Ascending aorta (tissue), 2 donors: ENCODE results near the gene USP24. TPM values are rescaled to one million over a fixed set of nuclear protein-coding genes. Genes with fewer than 3 reads are reported as not detected.
A peak's percentile ranks its signal among the peaks of the same experiment; 100 is the strongest.
"Not testable (repeated sequence)": the region's sequence is repeated elsewhere in the genome, so short reads cannot be mapped to it uniquely, and the experiment has no call there.

ENCODE experiments used
- DNase-seq, 2 donors: peaks; one replicate each; pipeline ENCODE4 v3.0.0-alpha.2; 2019; ENCODE audit warnings: low spot score in 2 of 2
- H3K27ac ChIP-seq, 2 donors: fragments of 200-600 bp; sonication (generic); one replicate each; pipeline ENCODE4 v1.5.1; 2016 to 2017; ENCODE audit warnings: mild to moderate bottlenecking in 1 of 2
- H3K27me3 ChIP-seq: fragments of 200-600 bp; sonication (generic); one replicate; pipeline ENCODE4 v1.5.1; 2017
- H3K36me3 ChIP-seq, 2 donors: fragments of 200-600 bp; sonication (generic); one replicate each; pipeline ENCODE4 v1.5.1; 2016
- H3K4me1 ChIP-seq, 2 donors: fragments of 200-600 bp; sonication (generic); one replicate each; pipeline ENCODE4 v1.5.1; 2016 to 2017; ENCODE audit warnings: mild to moderate bottlenecking in 1 of 2
- H3K4me3 ChIP-seq, 2 donors: fragments of 200-600 bp; sonication (generic); one replicate each; pipeline ENCODE4 v1.5.1; 2016 to 2017; ENCODE audit warnings: mild to moderate bottlenecking in 1 of 2
- H3K9me3 ChIP-seq, 2 donors: fragments of 200-600 bp; sonication (generic); one replicate each; pipeline ENCODE4 v1.5.1; 2016
- intact Hi-C: fragments of 100-400 bp; cut with DNase I; formaldehyde crosslinking; loops from one replicate; pipeline ENCODE4 v1.15.1; 2023
- total RNA-seq: library from RNA; depleted of rRNA; stranded (reverse); fragments of >200 nt; gene quantifications from one replicate; pipeline ENCODE4 v1.1.0, GENCODE V29; 2016
- TF ChIP-seq, protein P1 (sequence below), 3 experiments: fragments of 200-600 bp in 2 of 3; fragments of 450-650 bp in 1 of 3; sonication (generic) in 2 of 3; IDR thresholded peaks; one replicate each; pipeline ENCODE4 v1.5.1; 2016 to 2019; ENCODE audit warnings: antibody characterized with exemption in 3 of 3, mild to moderate bottlenecking in 1 of 3, moderate library complexity in 1 of 3

Gene USP24
- total RNA-seq, 1 donor from 2014 or later = 11.2 TPM

GRCh38 chr1:55233145-55233777, 18.1 kb upstream of the USP24 start:
- intact Hi-C loops = no loop called here
- DNase-seq = no peak
- H3K4me3 ChIP-seq = no peak overlapping the region
- no peaks in the 10 kb centered on the region for H3K4me1 ChIP-seq
- H3K9me3 ChIP-seq = no peaks in the 10 kb centered on the region
- no peaks in the 10 kb centered on the region for H3K36me3 ChIP-seq
- no peaks in the 10 kb centered on the region for H3K27me3 ChIP-seq
- no peak overlapping the region for H3K27ac ChIP-seq
- TF ChIP-seq, protein P1, sequence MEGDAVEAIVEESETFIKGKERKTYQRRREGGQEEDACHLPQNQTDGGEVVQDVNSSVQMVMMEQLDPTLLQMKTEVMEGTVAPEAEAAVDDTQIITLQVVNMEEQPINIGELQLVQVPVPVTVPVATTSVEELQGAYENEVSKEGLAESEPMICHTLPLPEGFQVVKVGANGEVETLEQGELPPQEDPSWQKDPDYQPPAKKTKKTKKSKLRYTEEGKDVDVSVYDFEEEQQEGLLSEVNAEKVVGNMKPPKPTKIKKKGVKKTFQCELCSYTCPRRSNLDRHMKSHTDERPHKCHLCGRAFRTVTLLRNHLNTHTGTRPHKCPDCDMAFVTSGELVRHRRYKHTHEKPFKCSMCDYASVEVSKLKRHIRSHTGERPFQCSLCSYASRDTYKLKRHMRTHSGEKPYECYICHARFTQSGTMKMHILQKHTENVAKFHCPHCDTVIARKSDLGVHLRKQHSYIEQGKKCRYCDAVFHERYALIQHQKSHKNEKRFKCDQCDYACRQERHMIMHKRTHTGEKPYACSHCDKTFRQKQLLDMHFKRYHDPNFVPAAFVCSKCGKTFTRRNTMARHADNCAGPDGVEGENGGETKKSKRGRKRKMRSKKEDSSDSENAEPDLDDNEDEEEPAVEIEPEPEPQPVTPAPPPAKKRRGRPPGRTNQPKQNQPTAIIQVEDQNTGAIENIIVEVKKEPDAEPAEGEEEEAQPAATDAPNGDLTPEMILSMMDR (IDR thresholded peaks at IDR 0.05) = no peak

DNA sequence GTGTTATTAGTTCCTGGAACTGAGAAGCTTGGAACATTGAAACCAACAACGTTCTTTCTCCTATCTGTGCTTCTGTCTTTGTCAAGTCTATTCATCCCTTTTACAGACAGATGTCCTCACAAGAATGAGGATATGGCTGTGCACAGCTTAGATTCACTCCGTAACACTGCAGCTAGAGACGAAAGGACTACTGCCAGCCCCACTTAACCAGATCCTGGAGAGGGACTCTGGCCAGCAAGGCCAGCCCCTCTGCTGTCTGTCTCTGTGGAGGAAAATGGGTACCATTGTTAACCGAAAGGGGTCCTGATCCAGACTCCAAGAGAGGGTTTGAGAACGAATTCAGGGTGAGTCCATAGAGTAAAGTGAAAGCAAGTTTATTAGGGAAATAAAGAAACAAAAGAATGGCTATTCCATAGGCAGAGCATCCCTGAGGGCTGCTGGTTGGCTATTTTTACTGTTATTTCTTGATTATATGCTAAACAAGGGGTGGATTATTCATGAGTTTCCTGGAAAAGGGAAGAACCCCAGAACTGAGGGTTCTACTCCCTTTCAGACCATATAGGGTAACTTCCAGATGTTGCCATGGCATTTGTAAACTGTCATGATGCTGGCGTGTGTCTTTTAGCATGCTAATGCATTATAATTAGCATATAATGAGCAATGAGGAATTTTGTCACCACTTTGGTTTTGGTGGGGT, 17.4 kb upstream of the USP24 start:
- TF ChIP-seq, protein P1 (IDR thresholded peaks at IDR 0.05) = no peak
- H3K27me3 ChIP-seq = no peaks in the 10 kb centered on the region
- no peak for DNase-seq
- H3K4me1 ChIP-seq = no peaks in the 10 kb centered on the region
- no peak overlapping the region for H3K27ac ChIP-seq
- H3K4me3 ChIP-seq = no peak overlapping the region
- H3K36me3 ChIP-seq = no peaks in the 10 kb centered on the region
- H3K9me3 ChIP-seq = no peaks in the 10 kb centered on the region
- intact Hi-C loops = no loop called here

DNA sequence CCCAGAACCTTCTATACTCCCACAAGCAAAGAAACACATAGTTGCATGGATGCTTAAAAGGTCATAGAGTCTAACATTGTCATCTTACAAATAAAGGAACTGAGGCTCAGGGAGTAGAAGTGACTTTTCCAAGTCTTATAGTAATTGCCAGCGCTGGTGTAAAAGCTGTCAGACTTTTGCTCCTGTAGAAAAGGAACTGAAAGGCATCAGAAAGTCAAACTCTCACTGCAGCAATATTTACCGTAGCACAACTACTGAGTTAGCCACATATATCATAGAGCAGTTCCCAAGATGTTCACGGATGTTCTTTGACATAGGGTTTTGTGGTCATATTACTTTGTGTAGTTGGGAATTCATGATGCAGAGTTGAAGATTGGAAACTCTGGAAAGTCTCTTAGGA, 16.6 kb upstream of the USP24 start:
- H3K27ac ChIP-seq = no peak overlapping the region
- TF ChIP-seq, protein P1 (IDR thresholded peaks at IDR 0.05) = no peak
- no peaks in the 10 kb centered on the region for H3K27me3 ChIP-seq
- no peaks in the 10 kb centered on the region for H3K4me1 ChIP-seq
- H3K9me3 ChIP-seq = peaks cover 0 to 5% of the 10 kb centered on the region in 2 donors
- H3K4me3 ChIP-seq = no peak overlapping the region
- no peaks in the 10 kb centered on the region for H3K36me3 ChIP-seq
- no peak for DNase-seq
- intact Hi-C loops = no loop called here

DNA sequence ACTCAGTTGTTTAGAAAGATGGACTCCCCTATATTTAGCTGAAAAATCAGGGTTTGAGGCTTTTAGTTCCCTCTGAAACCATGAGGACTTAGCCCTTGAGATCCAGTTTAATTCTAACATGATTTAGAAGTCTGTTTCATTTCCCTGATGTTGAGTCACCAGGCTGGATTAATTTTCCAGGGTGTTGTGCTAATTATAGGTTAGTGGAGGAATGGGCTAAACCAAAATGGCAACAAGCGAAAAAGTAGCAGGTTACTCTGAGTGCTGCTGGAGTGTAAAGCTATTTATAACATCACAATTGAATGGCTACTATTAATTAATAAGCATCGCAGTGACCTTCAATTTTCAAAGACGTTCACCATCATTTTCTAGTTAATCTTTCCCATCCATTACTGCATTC, 15.5 kb upstream of the USP24 start:
- intact Hi-C loops = no loop called here
- no peak for DNase-seq
- peak overlapping the region in 1 of 2 donors; percentile 34 for H3K27ac ChIP-seq
- H3K36me3 ChIP-seq = no peaks in the 10 kb centered on the region
- H3K4me3 ChIP-seq = no peak overlapping the region
- TF ChIP-seq, protein P1 (IDR thresholded peaks at IDR 0.05) = no peak
- H3K4me1 ChIP-seq = no peaks in the 10 kb centered on the region
- H3K27me3 ChIP-seq = no peaks in the 10 kb centered on the region
- peaks cover 0 to 5% of the 10 kb centered on the region in 2 donors for H3K9me3 ChIP-seq

- DNase-seq, H3K27ac ChIP-seq, H3K27me3 ChIP-seq, intact Hi-C loops, H3K4me1 ChIP-seq, H3K36me3 ChIP-seq, H3K4me3 ChIP-seq, H3K9me3 ChIP-seq: not testable (repeated sequence)
These were observed 14.6 kb upstream of the USP24 start for GRCh38 chr1:55229726-55230125.

GRCh38 chr1:55225228-55225627, 10.1 kb upstream of the USP24 start:
- Histone ChIP-seq H3K27ac (no peak overlapping the region), H3K9me3 (peaks cover 0 to 5% of the 10 kb centered on the region in 2 donors), H3K4me3 (no peak overlapping the region), H3K27me3 (no peaks in the 10 kb centered on the region), H3K4me1 (no peaks in the 10 kb centered on the region), H3K36me3 (no peaks in the 10 kb centered on the region)
- TF ChIP-seq, protein P1 (IDR thresholded peaks at IDR 0.05) = no peak
- DNase-seq = no peak
- intact Hi-C loops = no loop called here
